Activated T-helper 2 cell treated with anti-CD3 and anti-CD28 coated beads, Interferon-gamma antibody, Interleukin-2, Interleukin-4, amounts not matched to agents 10 μg/mL and 5 μg/mL and 100 μg/mL, durations not matched to agents 14 hours and 24 hours and 36 hours (primary cell): ENCODE results near the gene SPTB. TPM values are rescaled to one million over a fixed set of nuclear protein-coding genes. Genes with fewer than 3 reads are reported as not detected.

ENCODE experiments used
- DNase-seq: peaks from one replicate; pipeline ENCODE4 v3.0.0; 2021; ENCODE audit warnings: low spot score
- H3K27ac Mint-ChIP-seq: one replicate; pipeline ENCODE4 v1.8.0; 2021; ENCODE audit warnings: mixed read lengths
- H3K27me3 Mint-ChIP-seq: one replicate; pipeline ENCODE4 v1.8.0; 2021; ENCODE audit warnings: low read depth, mixed read lengths
- H3K36me3 Mint-ChIP-seq: one replicate; pipeline ENCODE4 v1.8.0; 2021; ENCODE audit warnings: low read depth, mixed read lengths
- H3K4me1 Mint-ChIP-seq: one replicate; pipeline ENCODE4 v1.8.0; 2021; ENCODE audit warnings: low read depth, mixed read lengths
- H3K4me3 Mint-ChIP-seq: one replicate; pipeline ENCODE4 v1.8.0; 2021; ENCODE audit warnings: low read depth, mild to moderate bottlenecking, moderate library complexity, mixed read lengths
- H3K9me3 Mint-ChIP-seq: one replicate; pipeline ENCODE4 v1.8.0; 2021; ENCODE audit warnings: mixed read lengths
- intact Hi-C: fragments of 100-400 bp; cut with micrococcal nuclease; formaldehyde crosslinking; loops from one replicate; pipeline ENCODE4 v1.15.1; 2023
- total RNA-seq: library from RNA; stranded (reverse); gene quantifications from 2 replicates; pipeline ENCODE4 v1.2.3, GENCODE V29; 2022

The SPTB gene
- total RNA-seq, 1 donor from 2014 or later, result 0.05 TPM

DNA sequence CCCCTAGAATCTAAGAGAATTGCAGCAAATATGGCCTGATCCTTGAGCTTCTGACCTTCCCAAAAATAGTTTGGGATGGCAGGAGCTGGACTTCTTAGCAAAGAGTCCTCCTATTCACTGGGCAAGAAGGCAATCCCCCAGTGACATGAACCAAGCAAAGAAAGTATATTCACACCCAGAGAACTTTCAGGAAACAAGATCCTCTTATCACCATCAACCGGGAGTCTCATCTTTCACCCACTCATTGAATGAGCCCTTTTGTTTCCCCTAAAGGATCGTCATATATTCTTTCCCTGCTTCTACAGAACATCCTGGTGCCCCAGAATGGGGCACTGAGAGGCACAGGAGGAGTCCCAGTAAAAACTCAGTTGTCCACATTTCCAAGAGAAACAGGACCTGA is 19.7 kb downstream of the SPTB start:
- no peak overlapping the region for H3K27ac Mint-ChIP-seq

DNA sequence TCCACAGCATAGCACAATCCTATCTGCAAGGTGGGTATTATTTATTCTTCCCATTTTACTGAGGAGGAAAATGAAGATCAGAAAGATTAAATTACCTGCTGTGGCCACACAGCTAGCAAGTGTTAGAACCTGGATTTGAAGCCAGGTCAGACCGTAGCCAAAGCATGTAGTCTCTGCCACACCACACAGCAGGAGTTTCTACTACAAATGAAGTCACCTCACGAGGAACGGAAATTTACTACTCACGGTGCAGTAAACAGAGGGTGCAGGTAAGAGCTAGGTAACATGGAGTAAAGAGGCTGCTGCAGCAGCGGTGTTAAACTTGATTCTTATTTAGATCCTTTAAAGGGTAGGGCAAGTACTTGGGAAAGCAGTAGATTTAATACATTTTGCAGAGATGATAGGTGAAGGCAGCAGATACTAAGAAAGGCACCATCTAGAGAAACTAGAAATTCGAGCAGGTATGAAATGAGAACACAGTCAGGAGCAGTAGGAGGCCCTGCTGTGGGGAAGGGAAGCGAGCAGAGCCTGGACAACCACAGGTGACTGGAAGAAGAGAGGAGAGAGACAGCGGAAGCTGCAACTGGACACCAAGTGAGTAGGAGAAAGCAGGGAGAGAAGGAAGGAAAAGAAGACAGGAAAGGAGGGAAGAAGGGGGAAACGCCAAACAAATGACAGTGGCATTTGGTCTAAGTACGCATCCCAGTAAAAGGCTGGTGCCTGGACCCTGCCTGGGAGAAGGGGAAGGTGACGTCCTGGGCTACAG is 21.5 kb downstream of the SPTB start:
- H3K4me1 Mint-ChIP-seq, result no peaks in the 10 kb centered on the region
- DNase-seq, result no peak
- no peak overlapping the region for H3K27ac Mint-ChIP-seq
- peaks cover 29% of the 10 kb centered on the region for H3K27me3 Mint-ChIP-seq
- no peaks in the 10 kb centered on the region for H3K9me3 Mint-ChIP-seq
- no peaks in the 10 kb centered on the region for H3K36me3 Mint-ChIP-seq
- intact Hi-C loops, result no loop called here
- no peak overlapping the region for H3K4me3 Mint-ChIP-seq

More for the DNA sequence above, 19.7 kb downstream of the SPTB start:
- peaks cover 26% of the 10 kb centered on the region for H3K27me3 Mint-ChIP-seq
- H3K9me3 Mint-ChIP-seq, result no peaks in the 10 kb centered on the region
- H3K4me1 Mint-ChIP-seq, result no peaks in the 10 kb centered on the region
- DNase-seq, result no peak
- intact Hi-C loops, result no loop called here
- H3K4me3 Mint-ChIP-seq, result no peak overlapping the region
- no peaks in the 10 kb centered on the region for H3K36me3 Mint-ChIP-seq

DNA sequence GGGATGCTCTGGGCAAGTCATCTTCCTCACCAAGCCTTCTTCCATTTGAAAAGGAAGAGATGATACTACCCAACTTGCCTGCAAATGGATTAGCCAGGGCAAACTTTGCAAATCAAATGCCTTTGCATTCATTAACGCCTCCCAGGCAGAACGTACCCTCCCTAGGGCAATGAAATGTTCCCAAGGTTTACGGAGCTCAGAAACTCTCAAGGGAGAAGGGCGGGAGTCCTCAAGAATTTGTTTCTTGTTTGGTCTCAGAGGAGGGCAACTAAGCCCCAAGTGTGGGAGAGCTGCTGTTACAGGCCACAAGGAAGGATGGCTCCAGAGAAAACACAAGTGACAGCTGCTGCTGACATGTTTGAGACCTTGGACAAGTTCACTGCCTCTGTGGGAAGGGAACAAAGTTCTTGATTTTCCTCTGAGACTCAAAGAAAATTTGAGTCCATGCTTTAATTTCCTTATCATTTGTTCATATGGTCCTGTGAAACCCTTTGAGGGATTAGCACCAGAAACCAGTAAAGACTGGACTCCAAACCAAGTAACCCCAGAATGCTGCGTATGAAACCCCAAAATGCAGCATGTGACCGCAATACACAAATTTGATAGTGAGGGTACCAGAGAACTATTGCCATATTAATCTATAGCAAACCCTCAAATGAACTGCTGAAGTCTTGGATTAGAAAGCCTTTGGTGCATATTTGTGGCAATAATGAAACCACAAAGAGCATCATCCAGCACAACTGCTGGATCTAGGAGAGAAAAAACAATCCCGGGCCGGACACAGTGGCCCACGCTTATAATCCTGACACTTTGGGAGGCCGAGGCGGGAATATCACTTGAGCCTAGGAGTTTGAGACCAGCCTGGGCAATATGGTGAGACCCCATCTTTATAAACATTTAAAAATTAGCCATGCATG is 22.9 kb downstream of the SPTB start:
- no peaks in the 10 kb centered on the region for H3K4me1 Mint-ChIP-seq
- intact Hi-C loops, result no loop called here
- DNase-seq, result no peak
- H3K27ac Mint-ChIP-seq, result no peak overlapping the region
- no peaks in the 10 kb centered on the region for H3K9me3 Mint-ChIP-seq
- peaks cover 33% of the 10 kb centered on the region for H3K27me3 Mint-ChIP-seq
- H3K36me3 Mint-ChIP-seq, result no peaks in the 10 kb centered on the region
- no peak overlapping the region for H3K4me3 Mint-ChIP-seq

DNA sequence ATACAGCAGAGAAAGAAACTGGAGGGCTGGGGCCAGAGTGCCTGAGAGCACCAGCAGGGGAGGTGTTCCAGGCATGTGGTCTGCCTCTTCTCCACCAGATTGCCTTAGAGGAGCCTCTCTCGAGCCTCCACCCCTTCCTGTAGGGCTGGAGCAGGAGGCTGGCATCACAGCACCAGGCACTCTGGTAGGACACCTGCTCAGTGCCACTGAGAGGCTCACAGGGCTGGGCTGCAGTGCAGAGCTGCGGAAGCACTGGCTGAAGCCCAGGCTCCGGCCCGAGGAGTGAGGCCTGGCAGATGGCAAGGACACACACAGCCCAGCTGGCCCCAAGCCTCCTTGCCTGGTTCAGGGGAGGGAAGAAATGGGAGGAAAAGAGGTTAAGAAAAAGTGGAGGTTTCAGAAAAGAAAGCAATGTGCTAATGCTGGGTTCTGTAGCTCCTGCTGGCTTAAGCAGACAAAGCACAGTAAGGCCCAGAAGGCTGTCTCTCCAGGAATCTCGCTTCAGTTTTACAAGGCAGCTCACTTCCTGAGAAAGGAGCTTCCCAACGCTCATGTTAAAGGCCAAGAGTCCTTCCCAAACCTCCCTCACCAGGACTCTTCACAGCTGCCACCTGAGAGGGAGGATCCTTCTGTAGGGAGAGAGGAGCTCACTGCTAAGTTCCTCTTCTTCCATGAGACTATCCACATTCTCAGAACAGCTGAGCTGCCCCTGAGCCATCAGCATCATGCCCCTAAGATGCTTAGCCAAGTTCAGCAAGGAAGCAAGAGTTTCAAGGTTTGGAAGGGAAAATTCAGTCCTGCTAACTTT is 23.8 kb downstream of the SPTB start:
- Mint-ChIP-seq H3K36me3 (no peaks in the 10 kb centered on the region), H3K9me3 (no peaks in the 10 kb centered on the region), H3K27me3 (peaks cover 29% of the 10 kb centered on the region), H3K4me1 (no peaks in the 10 kb centered on the region), H3K4me3 (no peak overlapping the region), H3K27ac (no peak overlapping the region)
- intact Hi-C loops, result no loop called here
- DNase-seq, result no peak

DNA sequence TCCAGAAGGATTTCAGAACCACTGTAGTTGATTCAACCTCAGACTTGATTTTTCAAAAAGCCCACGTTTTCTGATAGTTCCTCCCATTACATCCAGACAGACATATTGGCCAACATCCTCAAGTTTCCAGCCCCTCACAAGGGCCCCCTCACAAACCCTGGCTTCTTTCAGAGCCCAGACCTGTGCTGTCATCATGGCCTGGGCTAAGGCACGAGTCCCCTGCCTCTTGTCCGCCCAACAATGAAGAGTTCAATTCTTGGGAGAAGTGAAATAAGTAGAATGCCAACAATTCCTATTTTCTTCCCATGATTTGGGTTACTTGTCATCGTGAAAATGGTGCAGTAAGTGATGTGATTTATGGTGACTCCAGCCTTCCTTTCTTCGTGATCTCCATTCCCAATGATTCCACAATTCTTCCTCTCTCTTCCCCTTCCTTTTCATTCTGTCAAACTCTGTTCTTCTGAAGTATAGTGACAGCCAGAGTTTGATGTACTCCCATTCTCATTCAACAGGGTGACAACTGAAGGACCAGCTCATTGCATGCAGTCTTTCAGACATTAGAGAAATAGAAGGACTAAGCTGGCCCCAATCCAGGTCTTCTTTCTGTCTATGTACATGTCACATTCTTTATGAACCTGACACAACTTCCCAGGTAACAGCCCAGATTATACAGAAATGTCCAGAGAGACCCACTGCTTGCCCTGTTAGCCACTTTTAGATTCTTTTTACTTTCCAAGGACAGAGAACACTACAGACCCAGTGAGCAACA is 29.2 kb downstream of the SPTB start:
- intact Hi-C loops, result no loop called here
- H3K27me3 Mint-ChIP-seq, result peaks cover 38% of the 10 kb centered on the region
- no peaks in the 10 kb centered on the region for H3K36me3 Mint-ChIP-seq
- no peak for DNase-seq
- H3K27ac Mint-ChIP-seq, result no peak overlapping the region
- no peak overlapping the region for H3K4me3 Mint-ChIP-seq
- H3K9me3 Mint-ChIP-seq, result no peaks in the 10 kb centered on the region
- peaks cover 5% of the 10 kb centered on the region for H3K4me1 Mint-ChIP-seq

DNA sequence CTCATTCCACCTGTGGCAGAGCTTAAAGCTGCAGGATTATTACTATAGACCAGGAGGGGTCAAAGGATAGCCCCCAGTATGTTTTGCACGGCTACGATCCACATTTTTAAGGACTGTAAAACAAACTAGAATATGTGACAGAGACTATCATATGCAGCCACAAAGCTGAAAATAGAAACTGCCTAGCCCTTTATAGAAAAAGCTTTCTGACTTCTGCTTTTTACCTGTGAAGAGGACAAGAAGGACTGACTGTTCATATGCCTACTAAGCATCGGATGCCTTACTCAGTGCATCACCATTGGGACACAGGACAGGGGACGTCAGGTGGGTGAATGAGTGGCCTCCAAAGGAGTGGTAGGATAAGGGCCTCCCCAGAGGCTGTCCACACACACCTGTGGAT is 29.8 kb downstream of the SPTB start:
- Mint-ChIP-seq H3K9me3 (no peaks in the 10 kb centered on the region), H3K4me1 (peaks cover 5% of the 10 kb centered on the region), H3K4me3 (no peak overlapping the region), H3K27me3 (peaks cover 43% of the 10 kb centered on the region), H3K36me3 (no peaks in the 10 kb centered on the region), H3K27ac (no peak overlapping the region)
- no peak for DNase-seq
- intact Hi-C loops, result no loop called here

DNA sequence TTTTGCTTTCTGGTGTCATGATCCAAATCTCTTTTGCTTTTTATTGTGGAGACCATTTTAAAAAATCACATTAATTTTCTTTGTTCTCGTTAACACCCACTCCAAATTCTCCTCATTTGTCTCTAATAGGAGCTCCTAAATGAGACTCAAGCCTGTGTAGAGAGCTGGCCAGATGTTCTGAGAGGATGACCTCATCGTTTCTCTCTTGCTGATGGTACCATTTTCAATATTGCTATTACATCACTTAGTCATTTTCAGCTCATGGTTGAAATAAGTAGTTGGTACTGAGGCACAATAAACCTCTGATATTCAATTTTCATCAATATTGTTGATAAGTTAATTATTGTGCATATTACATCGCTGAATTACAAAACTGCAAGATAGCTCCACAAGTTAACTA is 31.5 kb downstream of the SPTB start:
- DNase-seq, result no peak
- H3K36me3 Mint-ChIP-seq, result no peaks in the 10 kb centered on the region
- no peak overlapping the region for H3K27ac Mint-ChIP-seq
- H3K27me3 Mint-ChIP-seq, result peaks cover 47% of the 10 kb centered on the region
- intact Hi-C loops, result no loop called here
- peaks cover 5% of the 10 kb centered on the region for H3K4me1 Mint-ChIP-seq
- no peaks in the 10 kb centered on the region for H3K9me3 Mint-ChIP-seq
- H3K4me3 Mint-ChIP-seq, result no peak overlapping the region

DNA sequence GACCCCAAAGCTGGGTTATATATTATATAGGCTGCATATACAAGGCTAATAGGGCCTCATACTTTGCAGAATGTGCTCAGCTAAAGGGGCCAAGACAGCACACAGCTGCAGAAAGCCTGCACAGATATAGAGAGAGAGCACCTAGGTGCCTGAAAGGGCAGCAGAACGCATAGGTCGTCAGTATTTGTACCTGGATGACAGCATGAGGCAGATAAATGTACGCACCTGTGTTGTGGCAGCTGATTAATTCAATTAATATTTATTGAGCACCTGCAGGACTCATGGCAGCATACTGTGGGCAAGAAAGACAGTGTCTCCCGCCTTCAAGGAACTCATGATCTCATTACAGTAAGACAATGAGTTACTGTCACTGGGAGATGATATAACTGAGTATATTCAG is 33.4 kb downstream of the SPTB start:
- H3K27me3 Mint-ChIP-seq, result peaks cover 40% of the 10 kb centered on the region
- intact Hi-C loops, result no loop called here
- no peaks in the 10 kb centered on the region for H3K9me3 Mint-ChIP-seq
- no peak for DNase-seq
- H3K4me1 Mint-ChIP-seq, result peaks cover 5% of the 10 kb centered on the region
- no peak overlapping the region for H3K4me3 Mint-ChIP-seq
- no peaks in the 10 kb centered on the region for H3K36me3 Mint-ChIP-seq
- H3K27ac Mint-ChIP-seq, result no peak overlapping the region

DNA sequence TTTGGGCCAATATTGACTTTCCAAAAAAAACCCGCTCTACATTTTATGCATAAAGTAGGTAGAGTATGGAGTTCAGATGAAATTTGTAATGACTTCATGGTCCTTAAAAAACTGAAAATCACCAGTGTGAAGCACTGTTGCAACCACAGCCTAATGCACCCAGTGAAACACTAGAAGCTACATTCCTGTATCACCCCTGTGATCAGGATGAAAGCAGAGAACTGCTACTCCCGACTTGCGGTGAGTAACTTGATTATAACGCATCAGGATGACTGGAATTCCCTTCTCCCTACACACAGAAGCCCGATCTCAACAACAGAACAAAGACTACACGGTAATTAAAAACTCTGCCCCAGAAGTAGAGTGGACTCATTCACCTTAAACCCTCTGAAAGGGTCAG is 33.8 kb downstream of the SPTB start:
- Mint-ChIP-seq H3K9me3 (no peaks in the 10 kb centered on the region), H3K4me3 (no peak overlapping the region), H3K27ac (no peak overlapping the region), H3K36me3 (no peaks in the 10 kb centered on the region), H3K27me3 (peaks cover 44% of the 10 kb centered on the region), H3K4me1 (peaks cover 5% of the 10 kb centered on the region)
- intact Hi-C loops, result no loop called here
- DNase-seq, result no peak

DNA sequence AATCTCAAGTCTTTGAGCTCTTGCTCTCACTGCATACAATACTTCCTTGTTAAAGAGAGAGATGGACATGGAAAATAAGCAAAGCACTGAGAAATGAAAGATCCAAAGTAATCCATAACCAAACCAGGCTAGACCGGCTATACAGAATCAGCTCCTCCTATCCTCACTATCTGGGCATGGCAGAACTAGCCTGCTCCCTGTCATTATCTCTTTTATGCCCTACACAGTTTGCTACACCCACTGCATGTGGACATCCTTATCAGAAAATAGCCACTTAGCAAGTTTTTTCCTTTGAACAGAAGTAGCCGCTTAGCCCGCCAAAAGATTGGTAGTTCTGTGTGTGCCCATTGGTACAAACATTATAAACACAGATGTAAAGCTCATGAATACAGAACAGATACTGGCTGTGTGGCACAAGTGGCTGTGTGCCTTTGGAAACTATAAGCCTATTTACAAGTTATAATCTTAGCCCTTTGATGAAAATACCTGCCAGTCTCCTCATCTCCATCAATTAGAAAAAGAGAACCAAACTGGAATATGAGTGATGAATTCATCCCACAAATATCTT is 34.7 kb downstream of the SPTB start:
- Mint-ChIP-seq H3K36me3 (no peaks in the 10 kb centered on the region), H3K4me3 (no peak overlapping the region), H3K27ac (no peak overlapping the region), H3K9me3 (no peaks in the 10 kb centered on the region), H3K27me3 (peaks cover 40% of the 10 kb centered on the region), H3K4me1 (peaks cover 5% of the 10 kb centered on the region)
- DNase-seq, result no peak
- intact Hi-C loops, result no loop called here

DNA sequence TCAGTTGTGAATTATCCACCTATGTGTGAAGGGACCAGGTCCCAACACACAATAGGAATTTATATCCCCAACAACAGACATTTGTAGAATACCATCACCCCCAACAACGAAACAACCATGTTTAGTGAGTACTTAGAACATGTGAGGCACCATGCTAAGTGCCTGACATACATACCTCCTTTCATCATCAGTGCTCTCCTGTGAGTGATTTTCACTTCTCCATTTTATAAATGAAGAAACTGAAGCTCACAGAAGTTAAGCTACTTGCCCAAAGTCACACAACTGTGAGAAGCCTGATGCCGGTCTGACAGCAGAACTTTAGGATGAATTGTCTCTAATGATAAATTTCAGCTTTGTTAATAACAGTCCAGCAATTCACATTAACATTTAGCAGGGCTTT is 35.4 kb downstream of the SPTB start:
- H3K27me3 Mint-ChIP-seq, result peaks cover 37% of the 10 kb centered on the region
- H3K4me1 Mint-ChIP-seq, result peaks cover 5% of the 10 kb centered on the region
- H3K27ac Mint-ChIP-seq, result no peak overlapping the region
- no peaks in the 10 kb centered on the region for H3K9me3 Mint-ChIP-seq
- no peak overlapping the region for H3K4me3 Mint-ChIP-seq
- intact Hi-C loops, result no loop called here
- no peaks in the 10 kb centered on the region for H3K36me3 Mint-ChIP-seq
- no peak for DNase-seq

DNA sequence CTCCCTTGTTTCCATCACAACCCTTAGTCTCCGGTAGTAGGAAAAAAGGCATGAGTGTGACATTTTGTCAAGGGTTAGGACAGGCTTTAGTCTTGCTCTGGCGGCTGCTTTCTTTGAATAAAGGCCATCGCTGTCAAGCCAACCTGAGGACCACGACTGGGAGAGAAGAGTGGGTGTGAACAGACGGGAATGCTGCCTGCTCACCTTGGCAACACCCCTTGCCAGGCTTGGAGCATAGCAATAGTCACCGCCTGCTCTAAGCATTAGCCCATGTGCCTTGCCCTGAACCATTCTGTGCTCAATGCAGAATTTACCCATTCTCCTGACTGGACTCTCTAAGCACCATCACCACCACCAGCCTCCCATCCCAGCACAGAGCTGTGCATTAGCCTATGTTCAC is 36.2 kb downstream of the SPTB start:
- H3K27me3 Mint-ChIP-seq, result peaks cover 37% of the 10 kb centered on the region

More for the DNA sequence above, 36.2 kb downstream of the SPTB start:
- no peaks in the 10 kb centered on the region for H3K36me3 Mint-ChIP-seq
- no peak overlapping the region for H3K4me3 Mint-ChIP-seq
- peaks cover 5% of the 10 kb centered on the region for H3K4me1 Mint-ChIP-seq
- H3K9me3 Mint-ChIP-seq, result no peaks in the 10 kb centered on the region
- DNase-seq, result no peak
- intact Hi-C loops, result no loop called here
- no peak overlapping the region for H3K27ac Mint-ChIP-seq
